Keratinocyte (primary cell): ENCODE data around the gene INPP4B.

Source experiments
- EZH2 ChIP-seq: IDR thresholded peaks from one replicate; pipeline ENCODE4 v1.6.1; 2012; ENCODE audit warnings: inconsistent platforms, mild to moderate bottlenecking, low read length, moderate library complexity
- TF ChIP-seq, protein P1 (sequence below), 3 experiments: IDR thresholded peaks in 1 of 3; conservative IDR thresholded peaks in 1 of 3; optimal IDR thresholded peaks in 1 of 3; 2 replicates in 2 of 3; 3 replicates in 1 of 3; pipeline versions ENCODE3 to v1.5.1; 2011; ENCODE audit warnings: low read length in 3 of 3, mild to moderate bottlenecking in 3 of 3, moderate library complexity in 2 of 3, control low read depth in 1 of 3, inconsistent platforms in 1 of 3; ENCODE audit not compliant: insufficient read depth in 2 of 3; ENCODE audit errors: extremely low read depth in 1 of 3

DNA sequence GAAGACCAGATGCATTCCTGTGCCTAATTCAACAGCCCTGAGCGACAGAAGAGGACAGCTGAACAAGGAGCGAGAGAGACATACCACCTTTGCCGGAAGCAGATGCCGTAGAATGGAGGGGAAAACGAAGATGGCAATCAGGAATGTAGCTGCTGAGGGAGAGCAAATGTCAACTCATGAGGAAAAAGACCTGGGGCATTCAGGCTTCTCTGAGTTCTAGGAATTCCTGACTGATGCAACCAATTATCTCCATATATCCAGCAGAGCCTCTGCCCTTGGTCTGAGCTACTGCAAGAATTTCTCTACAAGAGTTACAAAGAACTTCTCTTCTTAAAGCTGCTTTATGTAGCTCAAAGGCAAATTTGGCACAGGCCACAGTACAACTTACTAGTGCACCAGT lies 40.5 kb upstream of the INPP4B start:
- TF ChIP-seq, protein P1, sequence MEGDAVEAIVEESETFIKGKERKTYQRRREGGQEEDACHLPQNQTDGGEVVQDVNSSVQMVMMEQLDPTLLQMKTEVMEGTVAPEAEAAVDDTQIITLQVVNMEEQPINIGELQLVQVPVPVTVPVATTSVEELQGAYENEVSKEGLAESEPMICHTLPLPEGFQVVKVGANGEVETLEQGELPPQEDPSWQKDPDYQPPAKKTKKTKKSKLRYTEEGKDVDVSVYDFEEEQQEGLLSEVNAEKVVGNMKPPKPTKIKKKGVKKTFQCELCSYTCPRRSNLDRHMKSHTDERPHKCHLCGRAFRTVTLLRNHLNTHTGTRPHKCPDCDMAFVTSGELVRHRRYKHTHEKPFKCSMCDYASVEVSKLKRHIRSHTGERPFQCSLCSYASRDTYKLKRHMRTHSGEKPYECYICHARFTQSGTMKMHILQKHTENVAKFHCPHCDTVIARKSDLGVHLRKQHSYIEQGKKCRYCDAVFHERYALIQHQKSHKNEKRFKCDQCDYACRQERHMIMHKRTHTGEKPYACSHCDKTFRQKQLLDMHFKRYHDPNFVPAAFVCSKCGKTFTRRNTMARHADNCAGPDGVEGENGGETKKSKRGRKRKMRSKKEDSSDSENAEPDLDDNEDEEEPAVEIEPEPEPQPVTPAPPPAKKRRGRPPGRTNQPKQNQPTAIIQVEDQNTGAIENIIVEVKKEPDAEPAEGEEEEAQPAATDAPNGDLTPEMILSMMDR (optimal IDR thresholded peaks at IDR 0.05 in 1 of 3, IDR thresholded peaks at IDR 0.05 in 1 of 3, conservative IDR thresholded peaks at IDR 0.05 in 1 of 3; ENCODE audit: extremely low read depth in 1 of 3, insufficient read depth in 2 of 3, low read length in 3 of 3), result no peak
- TF ChIP-seq EZH2, result no peak
